ENCODE results near the gene PNPLA7.
"Not testable (repeated sequence)": the region's sequence is repeated elsewhere in the genome, so short reads cannot be mapped to it uniquely, and the experiment has no call there.

The PNPLA7 gene

GRCh38 chr9:137477778-137478612 lies 72.2 kb downstream of the PNPLA7 start:
- DNase-seq, result no peak

DNA sequence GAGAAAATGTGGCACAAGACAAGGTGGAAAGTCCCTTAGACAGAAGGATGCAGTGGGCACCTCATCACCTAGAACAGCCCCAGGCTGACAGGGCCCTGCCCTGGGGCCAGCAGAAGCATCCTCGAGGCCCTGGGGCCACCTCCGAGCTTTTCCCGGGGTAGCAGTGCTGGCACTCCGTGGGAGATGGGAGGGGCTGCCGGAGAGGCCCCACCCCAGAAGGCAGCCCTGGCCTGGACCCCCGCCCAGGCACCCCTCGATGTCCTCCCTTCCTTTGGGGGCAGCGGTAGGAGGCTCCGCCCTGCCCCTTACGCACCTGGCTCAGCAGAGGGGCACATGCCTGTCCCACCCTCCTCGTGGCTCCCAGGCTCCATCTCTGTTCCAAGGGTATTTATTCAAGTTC lies 73.3 kb downstream of the PNPLA7 start:
- no peak for DNase-seq

DNA sequence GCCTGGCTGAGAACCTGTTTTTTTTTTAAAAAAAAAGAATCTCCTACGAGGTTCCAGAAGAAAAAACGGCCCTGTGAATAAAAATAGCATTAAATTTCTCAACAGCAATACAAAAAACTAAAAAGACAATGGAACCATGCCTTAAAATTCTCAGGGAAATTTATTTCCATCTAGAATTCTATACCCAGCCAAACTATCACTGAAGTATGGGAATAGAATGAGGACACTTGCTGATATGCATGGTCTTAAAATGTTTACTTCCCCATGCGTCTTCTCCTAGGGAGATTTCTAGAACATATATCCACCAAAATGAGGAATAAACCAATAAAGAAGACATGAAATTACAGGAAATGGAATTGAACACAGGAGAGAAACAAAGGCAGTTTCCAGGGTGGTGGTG lies 74.5 kb downstream of the PNPLA7 start:
- DNase-seq, result no peak

DNA sequence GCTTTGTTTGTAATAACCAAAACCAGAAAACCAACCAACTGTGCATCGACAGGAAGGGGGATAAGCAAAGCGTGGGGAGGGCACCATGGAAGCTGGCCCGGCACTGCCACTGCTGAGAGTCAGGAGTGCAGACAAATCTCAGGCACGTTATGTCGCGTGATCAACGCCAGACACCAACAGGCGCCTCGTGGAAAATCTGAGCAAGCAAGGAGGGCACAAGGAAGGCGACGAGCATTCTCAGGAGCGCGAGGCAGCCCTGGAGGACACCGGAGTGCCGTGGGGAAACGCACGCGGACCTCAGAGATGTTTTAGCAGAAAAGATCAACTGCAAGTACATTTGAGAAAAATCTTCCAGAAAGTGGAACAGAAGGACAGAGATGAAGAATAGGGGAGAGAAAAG lies 75.9 kb downstream of the PNPLA7 start:
- DNase-seq, result no peak

DNA sequence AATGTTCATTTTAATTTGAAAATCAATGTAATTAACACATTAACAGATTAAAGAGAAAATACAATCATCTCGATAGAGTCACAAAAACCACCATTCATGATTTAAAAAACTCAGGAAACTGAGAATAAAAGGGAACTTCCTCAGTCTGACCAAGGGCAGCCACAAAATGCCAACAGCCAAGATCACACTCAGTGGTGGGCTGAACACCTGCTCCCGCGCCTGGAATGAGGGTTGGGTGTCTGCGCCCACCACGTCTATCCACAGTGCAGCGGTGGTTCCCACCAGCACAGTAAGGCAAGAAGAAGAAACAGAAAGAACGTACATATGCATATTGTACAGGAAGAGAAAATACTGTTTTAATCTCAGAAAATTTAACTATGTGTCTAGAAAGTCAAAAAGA lies 79.4 kb downstream of the PNPLA7 start:
- no peak for DNase-seq

GRCh38 chr9:137467896-137468295 lies 82.3 kb downstream of the PNPLA7 start:
- DNase-seq, result no peak

GRCh38 chr9:137467161-137467581 lies 83.0 kb downstream of the PNPLA7 start:
- DNase-seq, result no peak

- DNase-seq, result not testable (repeated sequence)
Measured at GRCh38 chr9:137466389-137467085, 83.7 kb downstream of the PNPLA7 start.

- DNase-seq, result no peak
Measured at GRCh38 chr9:137465720-137466388, 84.3 kb downstream of the PNPLA7 start.

- peak; percentile 15 for DNase-seq
Measured at GRCh38 chr9:137465000-137465719, 85.0 kb downstream of the PNPLA7 start.

DNA sequence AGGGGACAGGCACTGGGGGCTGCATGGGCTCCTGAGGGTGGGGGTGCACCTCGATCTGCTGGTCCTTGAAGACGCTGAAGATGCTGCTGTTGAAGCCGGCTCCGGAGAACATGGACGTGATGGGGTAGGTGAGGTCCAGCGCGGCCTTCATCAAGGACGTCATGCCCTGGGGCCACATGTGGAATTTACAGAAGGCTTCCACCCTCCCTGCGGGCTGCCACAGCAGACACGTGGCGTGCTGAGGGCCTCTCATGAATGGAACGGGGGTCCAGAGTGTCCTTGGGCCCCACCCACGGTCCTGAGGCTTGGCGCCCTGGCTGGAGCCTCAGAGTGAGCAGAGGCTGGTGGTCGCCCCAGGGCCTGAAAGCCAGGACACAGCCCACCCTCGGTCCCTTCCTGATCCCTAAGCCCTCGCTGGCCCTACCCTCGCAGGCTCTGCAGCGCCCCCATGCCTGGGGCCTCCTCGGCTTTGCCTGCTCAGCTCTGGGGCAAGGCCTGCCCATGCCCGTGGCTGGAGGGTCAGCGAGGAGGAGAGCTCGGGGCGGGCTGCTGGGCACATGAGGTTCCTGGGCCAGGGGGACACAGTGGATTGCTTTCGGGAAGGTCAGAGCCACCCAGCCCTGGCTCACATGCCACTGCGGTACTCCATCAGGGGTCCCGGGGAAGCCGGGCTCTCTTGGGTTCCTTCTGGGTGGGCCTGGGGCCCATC lies 85.8 kb downstream of the PNPLA7 start:
- DNase-seq, result peak; percentile 17

GRCh38 chr9:137463931-137464290 lies 86.3 kb downstream of the PNPLA7 start:
- DNase-seq, result peak; percentile 15

GRCh38 chr9:137462986-137463930 lies 86.9 kb downstream of the PNPLA7 start:
- DNase-seq, result no peak

- DNase-seq, result no peak
Measured at GRCh38 chr9:137462396-137462985, 87.7 kb downstream of the PNPLA7 start.

DNA sequence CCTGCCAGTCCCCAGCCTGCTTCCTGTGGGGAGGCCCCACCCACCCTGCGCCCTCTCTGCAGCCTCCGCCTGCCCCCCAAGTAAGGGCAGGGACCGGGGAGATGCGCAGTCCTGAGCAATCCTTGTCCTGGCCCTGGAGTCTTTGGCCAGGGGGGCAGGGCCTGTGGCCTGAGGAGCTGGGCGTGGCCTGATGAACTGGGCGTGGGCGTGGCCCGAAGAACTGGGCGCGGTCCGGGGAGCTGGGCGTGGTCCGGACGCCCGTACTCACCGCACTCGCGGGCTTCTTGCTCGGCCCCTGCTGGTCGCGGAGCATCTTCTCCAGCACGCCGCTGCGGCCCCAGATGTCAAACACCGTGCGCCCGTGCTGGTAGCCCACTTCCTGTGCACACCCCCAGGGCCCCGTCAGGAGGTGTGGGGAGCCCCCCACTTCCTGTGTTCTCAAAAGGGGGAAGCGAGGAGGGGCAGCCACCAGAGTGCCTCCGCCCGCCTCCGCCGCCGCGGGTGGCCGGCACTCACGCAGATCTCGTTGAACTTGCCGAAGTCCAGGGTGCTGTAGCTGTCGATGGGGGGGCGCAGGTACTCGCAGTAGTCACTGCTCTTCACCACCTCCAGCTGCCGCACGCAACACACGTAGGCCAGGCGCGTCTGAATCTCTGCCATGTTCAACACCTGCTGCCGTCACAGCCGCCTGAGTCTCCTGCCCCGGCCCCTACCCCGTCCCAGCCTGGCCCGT lies 88.4 kb downstream of the PNPLA7 start:
- DNase-seq, result peak; percentile 77

GRCh38 chr9:137461316-137461662 lies 88.9 kb downstream of the PNPLA7 start:
- no peak for DNase-seq

GRCh38 chr9:137460363-137461315 lies 89.6 kb downstream of the PNPLA7 start:
- peak; percentile 36 for DNase-seq

DNA sequence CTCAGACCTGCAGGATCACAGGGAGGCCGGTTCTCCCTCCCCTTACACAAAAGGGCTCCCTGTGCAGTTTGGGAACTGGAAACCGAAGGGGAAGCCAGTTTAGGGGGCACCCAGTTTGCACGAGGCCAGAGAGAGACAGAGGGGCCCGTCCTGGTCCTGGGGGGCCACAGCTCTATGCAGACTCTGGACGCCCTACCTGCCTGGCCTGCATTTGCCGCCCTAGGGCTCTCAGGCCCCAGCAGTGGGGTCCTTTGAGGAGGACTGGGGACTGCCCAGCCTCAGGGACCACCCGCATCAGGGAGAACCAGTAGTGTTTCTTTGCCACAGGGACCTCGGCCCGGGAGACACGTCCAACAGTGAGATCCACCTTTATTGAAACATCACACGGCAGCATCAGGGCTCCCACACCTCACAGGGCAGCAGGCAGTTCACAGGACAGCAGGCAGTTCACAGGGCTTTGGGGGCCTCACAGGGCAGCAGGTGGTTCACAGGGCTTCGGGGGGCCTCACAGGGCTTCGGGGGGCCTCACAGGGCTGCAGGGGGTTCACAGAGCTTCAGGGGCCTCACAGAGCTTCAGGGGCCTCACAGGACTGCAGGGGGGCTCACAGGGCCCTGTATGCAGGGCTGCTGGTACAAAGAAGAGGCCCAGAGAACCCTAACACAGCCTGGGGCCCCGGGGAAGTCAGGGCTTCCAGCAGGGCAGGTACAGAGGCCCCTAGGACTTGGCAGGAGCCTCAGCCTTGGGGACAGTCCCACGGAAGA lies 90.4 kb downstream of the PNPLA7 start:
- no peak for DNase-seq
